ENCODE results near the gene SDK1.

SDK1 gene

DNA sequence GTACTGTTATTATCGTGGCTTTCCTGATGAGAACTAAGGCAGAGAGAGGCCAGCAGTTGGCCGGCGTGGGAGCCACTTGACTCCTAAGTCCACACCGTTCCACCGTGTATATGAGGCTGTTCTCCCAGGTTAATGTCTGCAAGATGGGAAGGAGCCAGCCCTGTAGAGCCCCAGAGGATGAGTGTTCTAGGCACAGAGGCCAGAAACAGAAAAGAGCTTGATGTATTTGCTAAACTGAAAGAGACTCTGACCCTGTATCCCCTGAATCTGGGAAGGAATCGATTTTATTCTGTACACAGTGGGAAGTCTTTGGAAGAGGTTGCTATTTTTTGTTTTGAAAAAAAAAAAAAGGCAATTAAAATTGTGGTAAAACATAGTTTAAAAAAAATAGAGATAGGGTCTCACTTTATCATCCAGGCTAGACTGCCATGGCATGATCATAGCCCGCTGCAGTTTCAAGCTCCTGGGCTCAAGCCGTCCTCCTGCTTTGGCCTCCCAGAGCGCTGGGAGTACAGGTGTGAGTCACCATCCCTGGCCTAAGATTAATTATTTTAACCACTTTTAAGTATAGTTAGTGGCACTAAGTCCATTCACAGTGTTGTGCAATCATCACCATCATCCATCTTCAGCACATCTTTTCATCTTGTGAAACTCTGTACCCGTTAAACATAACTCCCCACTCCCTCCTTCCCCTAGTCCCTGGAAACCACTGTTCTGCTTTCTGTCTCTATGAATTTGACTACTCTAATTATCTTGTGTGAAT is 348.8 kb downstream of the SDK1 start:
- no peak for DNase-seq (ENCODE audit: low spot score)
- ChIA-PET POLR2A (ENCODE audit: low non-redundant PET) (no interaction called here), CTCF (no interaction called here)

DNA sequence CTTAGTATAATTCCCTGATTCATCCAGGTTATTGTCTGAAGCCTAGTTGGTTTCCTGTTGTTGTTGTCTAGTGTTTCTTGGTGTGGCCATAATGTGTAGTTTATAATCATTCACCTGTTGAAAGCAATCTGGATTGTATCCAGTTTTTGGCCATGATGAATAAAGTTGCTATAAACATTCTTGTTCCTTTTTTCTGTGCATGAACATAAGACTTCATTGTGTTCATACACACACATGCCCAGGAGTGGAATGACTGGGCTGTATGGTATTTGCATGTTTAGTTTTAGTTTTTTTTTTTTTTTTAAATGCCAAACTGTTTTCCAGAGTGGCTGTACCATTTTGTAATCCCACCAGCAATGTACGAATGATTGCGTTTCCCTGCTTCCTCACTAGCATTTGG is 349.8 kb downstream of the SDK1 start:
- TF ChIP-seq, protein P1, sequence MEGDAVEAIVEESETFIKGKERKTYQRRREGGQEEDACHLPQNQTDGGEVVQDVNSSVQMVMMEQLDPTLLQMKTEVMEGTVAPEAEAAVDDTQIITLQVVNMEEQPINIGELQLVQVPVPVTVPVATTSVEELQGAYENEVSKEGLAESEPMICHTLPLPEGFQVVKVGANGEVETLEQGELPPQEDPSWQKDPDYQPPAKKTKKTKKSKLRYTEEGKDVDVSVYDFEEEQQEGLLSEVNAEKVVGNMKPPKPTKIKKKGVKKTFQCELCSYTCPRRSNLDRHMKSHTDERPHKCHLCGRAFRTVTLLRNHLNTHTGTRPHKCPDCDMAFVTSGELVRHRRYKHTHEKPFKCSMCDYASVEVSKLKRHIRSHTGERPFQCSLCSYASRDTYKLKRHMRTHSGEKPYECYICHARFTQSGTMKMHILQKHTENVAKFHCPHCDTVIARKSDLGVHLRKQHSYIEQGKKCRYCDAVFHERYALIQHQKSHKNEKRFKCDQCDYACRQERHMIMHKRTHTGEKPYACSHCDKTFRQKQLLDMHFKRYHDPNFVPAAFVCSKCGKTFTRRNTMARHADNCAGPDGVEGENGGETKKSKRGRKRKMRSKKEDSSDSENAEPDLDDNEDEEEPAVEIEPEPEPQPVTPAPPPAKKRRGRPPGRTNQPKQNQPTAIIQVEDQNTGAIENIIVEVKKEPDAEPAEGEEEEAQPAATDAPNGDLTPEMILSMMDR (conservative IDR thresholded peaks at IDR 0.05; ENCODE audit: low read depth): no peak
- CTCF ChIA-PET: no interaction called here
- POLR2A ChIA-PET (ENCODE audit: low non-redundant PET): no interaction called here

More for the DNA sequence above, 348.8 kb downstream of the SDK1 start:
- no peak overlapping the region for H3K27ac ChIP-seq
- TF ChIP-seq, protein P1 (conservative IDR thresholded peaks at IDR 0.05; ENCODE audit: low read depth): no peak

DNA sequence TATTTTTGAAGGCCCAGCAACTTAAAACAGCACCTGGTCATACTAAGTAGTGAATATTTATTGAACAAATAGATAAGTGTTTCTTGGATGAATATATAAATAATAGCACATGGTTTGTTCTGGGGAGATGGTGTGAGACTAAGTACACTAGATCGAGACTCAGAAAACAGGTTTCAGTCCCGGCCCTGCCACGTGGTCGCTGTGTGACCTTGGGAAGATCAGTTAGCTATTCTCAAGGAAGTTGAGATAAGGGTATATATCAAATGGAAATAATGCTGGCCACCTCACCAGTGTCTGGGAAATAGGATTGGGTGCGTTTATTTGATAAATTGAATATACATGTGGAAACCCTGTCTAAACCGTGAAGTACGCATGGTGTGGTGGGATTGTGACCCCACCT is 354.6 kb downstream of the SDK1 start:
- ChIA-PET POLR2A (ENCODE audit: low non-redundant PET) (no interaction called here), CTCF (interaction anchor here (0.8 kb wide), 1 partner anchor 11 kb away, joined by 4 read pairs; no protein-coding TSS in a partner anchor)
- TF ChIP-seq, protein P1 (conservative IDR thresholded peaks at IDR 0.05; ENCODE audit: low read depth): no peak
- no peak overlapping the region for H3K27ac ChIP-seq
- no peak for DNase-seq (ENCODE audit: low spot score)

More for the DNA sequence above, 349.8 kb downstream of the SDK1 start:
- no peak for DNase-seq (ENCODE audit: low spot score)
- H3K27ac ChIP-seq: no peak overlapping the region

DNA sequence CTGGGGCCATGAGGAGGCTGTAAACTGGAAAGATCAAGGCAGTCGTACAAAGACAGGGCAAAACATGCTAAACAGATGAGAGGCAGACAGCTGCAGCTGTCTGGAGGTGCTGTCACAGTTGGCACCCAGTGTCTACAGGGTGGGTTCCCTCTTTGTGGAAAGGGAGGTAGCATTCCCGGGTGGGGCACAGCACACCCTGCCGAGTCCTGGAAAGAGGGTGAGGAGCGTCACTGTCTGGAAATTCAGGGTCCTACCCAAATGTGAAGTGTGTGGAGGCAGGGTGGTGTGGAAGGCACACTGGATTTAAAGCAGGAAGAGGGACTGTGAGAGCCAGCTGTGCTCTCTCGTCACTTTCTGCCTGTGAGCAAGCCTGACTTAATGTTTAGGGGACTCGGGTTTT is 356.2 kb downstream of the SDK1 start:
- CTCF ChIA-PET: no interaction called here
- POLR2A ChIA-PET (ENCODE audit: low non-redundant PET): no interaction called here
- DNase-seq (ENCODE audit: low spot score): no peak
- H3K27ac ChIP-seq: no peak overlapping the region
- TF ChIP-seq, protein P1 (conservative IDR thresholded peaks at IDR 0.05; ENCODE audit: low read depth): no peak

DNA sequence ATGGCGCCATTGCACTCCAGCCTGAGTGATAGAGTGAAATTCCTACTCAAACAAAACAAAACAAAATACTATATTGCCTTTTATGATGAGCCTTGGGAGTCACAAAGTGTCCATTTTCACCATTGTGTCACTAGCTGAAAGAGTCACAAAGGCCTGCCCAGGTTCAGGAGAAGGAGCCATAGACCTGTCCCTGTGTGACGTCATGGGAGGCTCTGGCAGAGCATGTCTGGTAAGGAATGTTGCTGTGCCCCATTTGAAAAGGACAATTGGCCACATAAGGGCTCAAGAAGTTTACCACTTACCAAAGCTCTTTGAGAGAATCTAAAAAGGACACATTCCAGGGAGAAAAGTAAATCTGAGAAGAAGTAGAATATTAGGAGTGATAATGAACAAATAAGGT is 367.7 kb downstream of the SDK1 start:
- no peak for DNase-seq (ENCODE audit: low spot score)
- TF ChIP-seq, protein P1 (conservative IDR thresholded peaks at IDR 0.05; ENCODE audit: low read depth): no peak
- no peak overlapping the region for H3K27ac ChIP-seq
- ChIA-PET POLR2A (ENCODE audit: low non-redundant PET) (no interaction called here), CTCF (no interaction called here)

DNA sequence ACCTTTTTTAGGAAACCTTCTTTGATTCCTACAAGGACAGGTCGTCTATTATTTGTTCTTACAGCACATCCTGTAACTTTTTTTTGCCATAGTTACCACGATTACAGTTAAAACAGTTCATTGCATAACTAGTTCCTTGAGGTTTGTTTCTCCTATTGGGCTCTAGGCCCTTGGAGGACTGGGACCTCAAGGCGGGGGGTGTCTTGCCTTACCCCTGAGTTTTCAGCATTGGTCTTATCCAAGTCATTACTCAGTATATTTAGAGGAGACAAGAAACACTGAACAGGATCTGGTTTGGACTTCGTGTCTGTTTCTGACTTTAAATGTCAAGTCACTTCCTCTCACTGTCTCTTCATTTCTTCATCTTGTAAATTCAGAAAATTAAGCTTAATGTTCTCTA is 369.8 kb downstream of the SDK1 start:
- TF ChIP-seq, protein P1 (conservative IDR thresholded peaks at IDR 0.05; ENCODE audit: low read depth): no peak
- ChIA-PET CTCF (no interaction called here), POLR2A (ENCODE audit: low non-redundant PET) (no interaction called here)
- DNase-seq (ENCODE audit: low spot score): no peak
- no peak overlapping the region for H3K27ac ChIP-seq
